HuH-7 (cell line): ENCODE data around the gene ERC1.
"Not testable (repeated sequence)": the region's sequence is repeated elsewhere in the genome, so short reads cannot be mapped to it uniquely, and the experiment has no call there.

ENCODE experiments used
- DNase-seq: peaks from one replicate; pipeline ENCODE4 v3.0.0; 2011; ENCODE audit warnings: low spot score

Gene ERC1

GRCh38 chr12:1319212-1319611 is 328.2 kb downstream of the ERC1 start:
- no peak for DNase-seq

GRCh38 chr12:1320021-1320420 is 329.0 kb downstream of the ERC1 start:
- no peak for DNase-seq

DNA sequence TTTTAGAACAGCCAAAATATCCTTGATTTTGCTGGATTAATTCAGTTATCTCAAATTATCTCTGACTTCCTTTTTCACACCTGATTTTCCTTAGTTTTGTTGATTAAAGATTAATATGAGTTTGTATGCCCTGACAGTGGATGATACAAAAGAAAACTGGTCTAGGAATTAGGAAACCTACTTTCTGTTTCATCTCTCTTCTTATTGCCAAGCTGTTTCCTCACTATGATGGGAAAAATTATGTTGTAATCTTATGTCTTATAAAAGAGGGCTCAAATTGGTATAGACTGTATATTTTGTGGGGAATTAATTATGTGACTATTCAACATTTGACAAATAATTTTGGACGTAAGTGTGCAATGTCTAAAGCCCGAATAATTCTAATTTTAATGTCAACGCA is 331.8 kb downstream of the ERC1 start:
- no peak for DNase-seq

- DNase-seq = no peak
Measured at GRCh38 chr12:1324099-1324498, 333.1 kb downstream of the ERC1 start.

GRCh38 chr12:1324910-1325309 is 333.9 kb downstream of the ERC1 start:
- no peak for DNase-seq

DNA sequence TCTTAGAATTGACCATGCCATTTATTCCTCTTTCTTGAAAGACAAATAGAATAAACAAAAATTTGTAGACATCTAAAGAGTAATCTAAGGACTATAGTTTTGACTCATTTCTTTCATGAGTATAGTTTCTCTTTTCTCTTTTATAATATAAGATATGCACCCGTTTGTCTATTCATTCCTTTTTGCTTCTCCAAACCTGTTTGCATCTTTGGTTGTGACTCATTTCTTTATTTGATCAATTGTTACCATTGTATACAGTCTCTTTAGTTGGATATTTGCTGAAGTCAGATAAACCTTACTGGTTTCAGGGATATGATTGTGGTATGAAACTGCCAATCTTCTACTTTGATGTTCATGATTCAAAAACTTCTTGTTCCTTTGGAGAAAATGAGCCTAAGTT is 334.6 kb downstream of the ERC1 start:
- DNase-seq = no peak

GRCh38 chr12:1326258-1326657 is 335.2 kb downstream of the ERC1 start:
- no peak for DNase-seq

GRCh38 chr12:1328391-1328790 is 337.4 kb downstream of the ERC1 start:
- DNase-seq = no peak

- no peak for DNase-seq
Measured at GRCh38 chr12:1329784-1330476, 338.9 kb downstream of the ERC1 start.

GRCh38 chr12:1330477-1330827 is 339.4 kb downstream of the ERC1 start:
- DNase-seq = no peak

DNA sequence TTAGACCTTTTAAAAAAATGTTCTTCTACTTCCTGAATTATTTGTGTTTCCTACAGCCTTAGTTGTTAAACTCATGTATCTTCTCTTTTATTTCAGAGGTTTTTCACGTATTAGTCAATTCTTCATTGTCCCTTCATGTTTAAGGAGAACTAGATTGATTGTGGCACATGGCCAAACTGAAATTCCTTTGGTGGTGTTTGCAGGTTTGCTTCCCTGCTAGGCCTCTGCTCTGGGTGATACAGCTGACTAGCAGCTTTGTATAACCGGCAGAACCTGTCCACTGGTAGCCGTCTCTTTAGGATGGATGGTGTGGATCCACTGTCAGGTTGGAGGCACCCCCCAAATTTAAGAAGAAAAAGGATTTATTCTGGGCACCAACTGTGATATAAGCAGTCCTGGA is 341.3 kb downstream of the ERC1 start:
- DNase-seq = peak; percentile 38

GRCh38 chr12:1338483-1339177 is 347.6 kb downstream of the ERC1 start:
- DNase-seq = no peak

GRCh38 chr12:1339178-1339541 is 348.1 kb downstream of the ERC1 start:
- not testable (repeated sequence) for DNase-seq

DNA sequence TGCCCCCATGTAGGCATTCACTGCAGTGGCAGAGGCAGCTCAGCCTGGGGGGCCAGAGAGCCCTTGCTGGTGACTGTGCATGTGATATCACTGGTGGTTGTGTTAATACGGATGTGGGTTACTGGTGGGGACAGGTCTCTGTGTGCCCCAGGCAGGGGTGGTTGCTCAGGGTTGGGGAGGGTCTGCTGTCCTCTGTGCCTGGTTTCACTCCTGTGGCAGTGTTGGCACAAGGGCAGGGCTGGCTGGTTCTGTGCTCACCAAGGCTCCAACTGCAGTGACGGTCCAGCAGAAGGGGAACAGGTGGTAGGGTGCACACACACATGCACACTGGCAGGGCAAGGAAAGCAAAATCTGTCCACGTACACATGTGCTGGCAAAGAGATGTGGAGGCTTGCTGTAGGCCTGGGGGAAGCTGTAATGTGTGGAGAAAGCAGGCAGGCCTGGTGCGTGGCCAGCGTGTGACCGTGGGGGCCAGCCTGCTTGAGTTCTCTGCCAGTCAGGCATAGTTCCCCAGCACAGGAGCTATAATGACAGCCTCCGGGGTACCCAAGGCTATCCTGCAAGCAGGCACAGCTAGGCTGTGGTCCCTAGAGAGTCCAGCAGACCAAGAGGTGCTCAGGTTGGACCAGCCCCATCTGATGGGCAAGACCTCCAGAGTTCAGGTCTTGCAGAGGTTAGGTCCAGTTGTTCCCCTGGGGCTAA is 348.7 kb downstream of the ERC1 start:
- no peak for DNase-seq

GRCh38 chr12:1341270-1341669 is 350.2 kb downstream of the ERC1 start:
- DNase-seq = not testable (repeated sequence)

- no peak for DNase-seq
Measured at GRCh38 chr12:1343422-1343821, 352.4 kb downstream of the ERC1 start.

GRCh38 chr12:1344245-1344644 is 353.2 kb downstream of the ERC1 start:
- no peak for DNase-seq

- no peak for DNase-seq
Measured at GRCh38 chr12:1346126-1346525, 355.1 kb downstream of the ERC1 start.

DNA sequence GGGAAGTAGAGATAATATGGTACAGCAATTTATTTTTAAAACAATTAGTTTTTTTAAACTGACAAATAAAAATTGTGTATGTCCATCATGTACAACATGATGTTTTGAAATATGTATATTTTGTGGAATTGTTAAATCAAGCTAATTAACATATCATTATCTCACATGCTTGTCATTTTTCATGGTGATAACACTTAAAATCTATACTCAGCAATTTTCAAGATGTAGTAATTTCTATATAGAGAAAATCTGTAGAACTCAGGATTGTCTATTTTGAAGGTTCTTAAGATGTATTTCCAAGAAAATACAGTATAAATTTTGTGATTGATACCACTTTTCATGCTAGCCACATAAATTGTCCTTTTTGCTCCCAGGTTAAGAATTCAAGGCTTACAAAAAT is 356.3 kb downstream of the ERC1 start:
- no peak for DNase-seq

- DNase-seq = no peak
Measured at GRCh38 chr12:1348606-1349005, 357.6 kb downstream of the ERC1 start.

- DNase-seq = no peak
Measured at GRCh38 chr12:1350055-1350933, 359.3 kb downstream of the ERC1 start.

DNA sequence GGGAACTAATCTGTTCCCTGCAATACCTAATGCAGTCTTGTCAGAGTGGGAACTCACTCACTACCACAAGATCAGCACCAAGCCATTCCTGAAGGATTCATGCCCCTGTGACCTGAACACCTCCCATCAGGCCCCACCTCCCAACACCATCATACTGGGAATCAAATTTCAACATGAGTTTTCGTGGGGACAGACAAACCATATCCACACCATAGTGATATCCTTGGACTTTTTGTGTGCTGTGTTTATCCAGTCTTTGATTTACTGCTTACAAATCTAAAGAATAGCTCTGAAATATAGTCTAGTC is 359.9 kb downstream of the ERC1 start:
- no peak for DNase-seq

DNA sequence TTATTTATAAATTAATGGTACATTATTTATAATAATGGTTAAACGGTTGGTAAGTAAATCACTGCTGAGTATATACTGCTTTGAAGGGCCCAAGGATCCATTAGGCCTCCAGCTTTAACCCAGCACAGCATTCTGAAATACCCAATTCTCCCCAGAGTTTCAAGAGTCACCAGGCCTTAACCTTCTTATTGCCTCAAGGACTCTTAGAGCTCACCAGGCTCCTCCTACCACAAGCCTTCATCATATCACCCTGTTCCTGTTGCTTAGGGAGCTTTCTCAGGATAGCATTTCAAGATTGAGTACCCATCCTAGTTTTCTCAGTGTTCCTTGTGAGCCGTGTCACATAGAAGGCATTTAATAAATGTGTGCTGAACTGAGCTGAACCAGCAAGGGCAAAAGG is 360.9 kb downstream of the ERC1 start:
- no peak for DNase-seq
